HCT116 (cell line): ENCODE data around the gene ANXA7.

Source experiments
- CTCF ChIP-seq, 3 experiments: fragments of 200-600 bp in 1 of 3; sonication (generic) in 1 of 3; IDR thresholded peaks in 2 of 3; conservative IDR thresholded peaks in 1 of 3; 2 replicates each; pipeline ENCODE4 v1.5.1; 2012 to 2017; ENCODE audit warnings: low read depth in 2 of 3, low read length in 2 of 3, antibody characterized with exemption in 1 of 3, borderline replicate concordance in 1 of 3, control low read depth in 1 of 3, mild to moderate bottlenecking in 1 of 3, mixed read lengths in 1 of 3, mixed run types in 1 of 3, moderate library complexity in 1 of 3; ENCODE audit not compliant: insufficient read depth in 1 of 3
- EZH2 ChIP-seq: fragments of 200-600 bp; sonication (generic); IDR thresholded peaks from 2 replicates; pipeline ENCODE4 v1.6.1; 2017; ENCODE audit warnings: antibody characterized with exemption, mixed run types
- FOSL1 ChIP-seq: IDR thresholded peaks from 2 replicates; pipeline ENCODE4 v1.6.1; 2012; ENCODE audit warnings: low read depth
- JUND ChIP-seq: IDR thresholded peaks from 2 replicates; pipeline ENCODE4 v1.6.1; 2012
- MAX ChIP-seq: IDR thresholded peaks from 2 replicates; pipeline ENCODE4 v1.6.1; 2012
- POLR2A ChIP-seq: IDR thresholded peaks from 2 replicates; pipeline ENCODE4 v1.7.0; 2011; ENCODE audit warnings: borderline replicate concordance; ENCODE audit not compliant: insufficient read depth, insufficient read length; ENCODE audit errors: extremely low read depth
- POLR2AphosphoS5 ChIP-seq: IDR thresholded peaks from 2 replicates; pipeline ENCODE4 v1.6.1; 2011; ENCODE audit warnings: mild to moderate bottlenecking, low read depth, low read length, moderate library complexity
- SP1 ChIP-seq: IDR thresholded peaks from 2 replicates; pipeline ENCODE4 v1.6.1; 2012; ENCODE audit warnings: low read depth
- SRF ChIP-seq: IDR thresholded peaks from 2 replicates; pipeline ENCODE4 v1.6.1; 2012; ENCODE audit warnings: low read depth
- TCF7L2 ChIP-seq: IDR thresholded peaks from 2 replicates; pipeline ENCODE4 v1.7.0; 2011; ENCODE audit warnings: borderline replicate concordance, inconsistent platforms; ENCODE audit not compliant: insufficient read depth, insufficient read length; ENCODE audit errors: extremely low read depth
- ZFX ChIP-seq: fragments of 450-650 bp; IDR thresholded peaks from 2 replicates; pipeline ENCODE4 v1.6.1; 2017
- ZNF274 ChIP-seq: fragments of 200-500 bp; sonication (Bioruptor generic); IDR thresholded peaks from 2 replicates; pipeline ENCODE4 v1.6.1; 2014; ENCODE audit warnings: mild to moderate bottlenecking, low read depth, low read length, inconsistent platforms

GRCh38 chr10:73444457-73444856 is 30.6 kb upstream of the ANXA7 start:
- no peak for TF ChIP-seq CTCF (IDR thresholded peaks at IDR 0.05 in 2 of 3, conservative IDR thresholded peaks at IDR 0.05 in 1 of 3; ENCODE audit: borderline replicate concordance in 1 of 3, insufficient read depth in 1 of 3, low read depth in 2 of 3, low read length in 2 of 3)
- no peak for TF ChIP-seq JUND
- TF ChIP-seq POLR2A: no peak
- TF ChIP-seq POLR2AphosphoS5: no peak
- no peak for TF ChIP-seq TCF7L2
- TF ChIP-seq SP1: no peak
- TF ChIP-seq ZNF274: no peak
- TF ChIP-seq MAX: no peak
- TF ChIP-seq EZH2: no peak
- no peak for TF ChIP-seq ZFX
- TF ChIP-seq FOSL1: no peak
- no peak for TF ChIP-seq SRF
